ENCODE measurements around the gene PLSCR4. TPM values are rescaled to one million over a fixed set of nuclear protein-coding genes. Genes with fewer than 3 reads are reported as not detected.

Gene PLSCR4
- total RNA-seq, 1 donor from 2014 or later, result 10.4 TPM

Other genes starting within 250 kb of the PLSCR4 start
- 83.2 to 86.6 TPM (median 86.0 TPM) in 3 replicates for gene PLOD2, start 89.9 kb downstream of the PLSCR4 start, total RNA-seq
- gene PLSCR2, start 218.5 kb upstream of the PLSCR4 start, total RNA-seq, result 0.31 TPM in 1 of 3 replicates, not detected in the others